Astrocyte (in vitro differentiated cells and primary cell): ENCODE results near the gene MGMT.

Source experiments
- CTCF ChIP-seq: IDR thresholded peaks from 2 replicates; pipeline ENCODE4 v1.5.1; 2011; ENCODE audit warnings: low read depth, mild to moderate bottlenecking, inconsistent platforms, low read length, moderate library complexity; ENCODE audit not compliant: insufficient read depth
- EZH2 ChIP-seq: IDR thresholded peaks from 2 replicates; pipeline ENCODE4 v1.6.1; 2012; ENCODE audit warnings: mild to moderate bottlenecking, low read length, inconsistent platforms; ENCODE audit not compliant: insufficient read depth

DNA sequence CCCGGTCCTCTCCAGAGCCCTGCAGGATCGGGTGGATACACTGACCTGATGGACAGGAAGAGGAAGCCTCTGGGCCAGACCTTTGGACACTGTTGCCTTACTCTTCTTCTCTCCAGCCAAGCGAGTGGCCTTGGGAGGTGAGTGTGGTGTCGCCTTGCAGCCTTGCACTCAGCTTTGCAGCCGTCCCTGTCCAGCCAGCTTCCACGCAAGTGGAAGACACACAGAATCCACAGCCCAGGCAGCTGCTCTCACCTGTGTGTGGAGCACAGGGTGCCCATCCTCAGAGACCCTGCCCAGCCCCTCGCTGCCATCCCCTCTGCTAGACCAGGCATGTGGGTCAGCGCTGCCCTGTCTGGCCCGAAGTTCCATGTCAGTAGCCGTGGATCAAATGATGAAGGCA, 258.0 kb downstream of the MGMT start:
- no peak for TF ChIP-seq CTCF
- no peak for TF ChIP-seq EZH2
